ENCODE results near the gene RAB19.

RAB19 gene, protein sequence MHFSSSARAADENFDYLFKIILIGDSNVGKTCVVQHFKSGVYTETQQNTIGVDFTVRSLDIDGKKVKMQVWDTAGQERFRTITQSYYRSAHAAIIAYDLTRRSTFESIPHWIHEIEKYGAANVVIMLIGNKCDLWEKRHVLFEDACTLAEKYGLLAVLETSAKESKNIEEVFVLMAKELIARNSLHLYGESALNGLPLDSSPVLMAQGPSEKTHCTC

DNA sequence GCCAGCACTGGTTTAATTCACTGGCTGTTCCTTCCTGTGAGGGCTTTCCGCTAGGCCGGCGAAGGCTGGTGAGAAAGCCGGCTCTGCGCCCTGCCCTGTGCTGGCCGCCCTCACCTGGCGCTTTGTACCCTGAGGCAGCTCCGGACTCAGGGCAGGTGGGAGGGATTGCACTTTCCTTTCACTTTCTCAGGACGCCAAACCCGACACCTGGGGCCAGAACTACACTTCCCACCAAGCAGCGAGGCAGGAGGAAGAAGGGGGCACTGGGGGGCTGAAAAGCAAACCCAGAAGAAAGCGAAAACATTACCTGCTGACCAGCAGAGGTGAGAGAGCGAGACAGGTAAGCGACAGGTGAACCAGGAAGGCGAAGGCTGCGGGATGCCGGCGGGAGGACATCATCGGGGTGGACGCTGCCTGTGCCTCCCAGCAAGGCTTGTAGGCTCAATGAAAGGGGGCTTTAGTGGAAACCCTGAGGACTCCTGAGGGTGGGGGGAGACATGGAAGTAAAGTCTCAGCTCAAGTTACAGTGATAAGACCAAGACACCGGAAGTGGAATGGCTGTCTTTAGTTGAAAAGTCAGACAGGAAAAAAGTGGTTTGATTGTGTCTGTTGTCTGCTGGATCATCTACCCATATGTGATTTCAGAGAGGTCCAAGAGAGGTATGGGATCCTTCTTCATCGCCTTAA, at the start of gene RAB19:
Gene RAB19 (plus strand): TSS at position 181 of the 687 bp plus-strand sequence. CDS start 3,589 bp downstream, outside the sequence.
- in situ Hi-C loops (cut with MboI; ENCODE audit: low sequenced_read_pairs): no loop called here

DNA sequence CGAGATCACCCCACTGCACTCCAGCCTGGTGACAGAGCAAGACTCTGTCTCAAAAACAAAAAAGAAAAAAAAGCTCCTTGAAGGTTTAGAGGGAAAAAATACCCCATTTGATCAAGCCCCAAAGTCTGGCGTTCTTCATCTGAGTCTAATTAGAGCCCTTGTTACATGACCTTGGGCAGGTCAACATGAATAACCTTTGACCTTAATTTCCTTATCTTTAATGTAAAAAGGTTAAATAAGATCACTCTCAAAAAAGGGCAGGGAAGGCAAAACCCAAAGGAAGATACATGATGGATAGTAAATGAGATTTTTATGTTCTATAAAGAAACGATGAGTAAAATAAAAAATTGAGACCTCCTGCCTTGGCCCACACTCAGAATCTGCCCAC, 45.8 kb upstream of the RAB19 start:
- in situ Hi-C loops (cut with MboI; ENCODE audit: low sequenced_read_pairs): no loop called here

DNA sequence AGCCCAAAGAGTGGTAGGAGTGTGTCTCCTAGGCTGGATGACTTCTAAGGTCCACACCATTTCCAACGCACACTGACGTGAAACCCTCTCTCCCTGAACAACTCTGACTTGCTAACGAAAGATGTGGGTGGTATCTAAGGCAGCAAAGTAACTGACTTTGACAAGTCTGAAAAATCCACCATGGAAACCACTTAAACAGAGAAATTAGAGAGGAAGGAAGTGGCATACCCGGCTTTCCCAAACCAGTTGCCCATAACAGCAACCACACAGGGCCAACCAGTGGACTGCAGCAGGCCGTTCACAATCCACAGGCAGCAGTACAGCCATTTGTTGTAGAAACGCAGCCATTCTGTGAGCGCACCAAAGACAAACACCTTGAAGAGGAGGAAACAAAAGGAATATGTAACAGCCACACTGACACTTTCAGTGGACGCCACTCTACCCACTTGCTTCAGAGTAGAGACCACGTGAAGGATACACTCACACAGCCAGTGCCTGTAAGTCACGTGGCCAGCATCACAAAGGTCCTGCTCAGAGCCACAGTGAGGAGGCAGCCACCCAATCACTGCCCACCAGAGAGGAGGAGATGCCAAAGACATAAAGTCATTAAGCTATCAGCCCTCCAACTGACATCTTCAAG, 45.3 kb upstream of the RAB19 start:
- in situ Hi-C loops (cut with MboI; ENCODE audit: low sequenced_read_pairs): no loop called here

DNA sequence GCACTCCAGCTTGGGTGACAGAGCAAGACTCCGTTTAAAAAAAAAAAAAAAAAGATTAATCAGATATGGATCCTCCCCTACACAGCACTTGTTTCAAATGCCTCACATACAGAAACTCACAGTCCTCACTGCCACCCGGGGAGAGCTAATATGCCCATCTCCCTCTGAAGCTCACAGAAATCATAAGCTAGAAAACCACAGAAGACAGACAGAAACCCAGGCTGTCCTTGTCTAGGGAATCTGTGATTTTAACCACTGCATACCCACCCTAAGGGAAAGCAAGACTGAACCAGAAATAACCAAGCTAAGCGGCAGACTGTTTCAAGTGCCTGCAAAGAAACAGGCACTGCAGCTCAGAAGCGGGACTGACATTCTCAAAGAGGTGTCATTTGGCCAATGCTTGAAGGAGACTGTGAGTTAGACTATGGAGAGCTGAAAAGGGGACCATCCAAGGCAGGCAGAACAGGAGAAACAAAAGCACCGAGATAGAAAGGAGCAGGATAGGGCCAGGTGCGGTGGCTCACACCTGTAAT, 43.1 kb upstream of the RAB19 start:
- in situ Hi-C loops (cut with MboI; ENCODE audit: low sequenced_read_pairs): no loop called here

DNA sequence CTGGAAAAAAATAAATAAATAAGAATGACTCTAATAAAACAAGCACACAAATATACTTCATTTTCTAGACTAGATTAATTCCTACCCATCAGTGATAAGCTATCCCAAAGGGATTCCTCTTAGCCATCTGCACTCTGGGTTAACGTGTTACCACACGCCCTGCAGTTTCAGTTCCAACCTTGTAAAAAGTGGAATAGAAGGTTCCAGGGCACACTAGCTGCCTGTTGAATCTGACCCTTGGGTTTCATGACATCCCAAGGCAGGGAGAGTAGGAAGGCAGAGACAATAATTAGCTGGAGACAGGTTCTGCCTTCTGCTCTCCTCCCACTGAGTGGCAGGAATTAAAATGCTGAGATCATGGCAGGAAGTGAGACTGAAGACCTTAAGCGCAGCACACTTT, 39.0 kb upstream of the RAB19 start:
- in situ Hi-C loops (cut with MboI; ENCODE audit: low sequenced_read_pairs): no loop called here

DNA sequence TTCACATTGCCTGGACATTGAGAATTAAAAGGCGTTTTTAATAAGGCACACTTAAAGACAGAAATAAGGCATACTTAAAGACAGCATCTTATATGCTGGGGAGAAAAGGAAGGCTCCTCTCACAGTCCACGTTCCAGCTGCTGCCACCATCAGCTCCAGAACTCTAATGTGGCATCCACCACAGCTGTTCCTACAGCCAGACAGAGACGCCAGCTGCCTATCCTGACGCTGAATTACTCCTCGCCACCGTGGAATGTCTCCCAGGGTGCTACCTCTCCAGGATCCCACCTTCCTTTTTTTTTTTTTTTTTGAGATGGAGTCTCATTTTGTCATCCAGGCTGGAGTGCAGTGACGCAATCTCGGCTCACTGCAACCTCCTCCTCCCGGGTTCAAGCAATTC, 36.3 kb upstream of the RAB19 start:
- in situ Hi-C loops (cut with MboI; ENCODE audit: low sequenced_read_pairs): no loop called here

DNA sequence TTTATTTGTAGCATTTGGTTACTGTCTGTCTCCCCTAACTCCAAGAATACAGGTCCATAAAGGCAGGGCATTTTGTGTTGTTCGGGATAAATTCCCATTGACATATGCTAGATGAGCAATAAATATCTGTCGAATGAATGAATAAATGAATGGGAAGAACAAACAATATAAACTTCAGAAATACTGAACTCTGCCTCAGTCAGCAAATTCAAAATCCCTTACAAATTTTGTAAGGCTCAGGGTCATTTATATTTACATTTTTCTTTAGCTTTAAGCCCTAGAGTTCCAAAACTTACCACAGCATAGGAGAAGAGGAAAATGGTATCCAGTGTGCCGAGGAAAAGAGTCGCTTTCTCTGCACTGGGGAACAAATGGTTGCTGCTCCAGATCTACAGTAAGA, 34.6 kb upstream of the RAB19 start:
- in situ Hi-C loops (cut with MboI; ENCODE audit: low sequenced_read_pairs): no loop called here

DNA sequence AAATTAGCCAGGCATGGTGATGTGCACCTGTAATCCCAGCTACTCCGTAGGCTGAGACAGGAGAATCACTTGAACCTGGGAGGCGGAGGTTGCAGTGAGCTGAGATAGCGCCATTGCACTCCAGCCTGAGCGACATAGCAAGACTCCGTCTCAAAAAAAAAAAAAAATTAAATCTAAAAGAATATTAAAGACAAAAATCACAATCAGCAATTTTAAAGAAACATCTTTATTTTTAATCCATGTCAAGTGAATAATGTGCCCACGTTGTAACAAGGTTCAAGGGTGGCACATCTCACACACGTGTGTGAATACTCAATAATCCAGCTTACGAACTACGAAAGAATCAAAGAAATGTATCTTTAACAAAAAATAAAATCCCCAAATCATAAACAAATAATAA, 28.5 kb upstream of the RAB19 start:
- in situ Hi-C loops (cut with MboI; ENCODE audit: low sequenced_read_pairs): no loop called here

DNA sequence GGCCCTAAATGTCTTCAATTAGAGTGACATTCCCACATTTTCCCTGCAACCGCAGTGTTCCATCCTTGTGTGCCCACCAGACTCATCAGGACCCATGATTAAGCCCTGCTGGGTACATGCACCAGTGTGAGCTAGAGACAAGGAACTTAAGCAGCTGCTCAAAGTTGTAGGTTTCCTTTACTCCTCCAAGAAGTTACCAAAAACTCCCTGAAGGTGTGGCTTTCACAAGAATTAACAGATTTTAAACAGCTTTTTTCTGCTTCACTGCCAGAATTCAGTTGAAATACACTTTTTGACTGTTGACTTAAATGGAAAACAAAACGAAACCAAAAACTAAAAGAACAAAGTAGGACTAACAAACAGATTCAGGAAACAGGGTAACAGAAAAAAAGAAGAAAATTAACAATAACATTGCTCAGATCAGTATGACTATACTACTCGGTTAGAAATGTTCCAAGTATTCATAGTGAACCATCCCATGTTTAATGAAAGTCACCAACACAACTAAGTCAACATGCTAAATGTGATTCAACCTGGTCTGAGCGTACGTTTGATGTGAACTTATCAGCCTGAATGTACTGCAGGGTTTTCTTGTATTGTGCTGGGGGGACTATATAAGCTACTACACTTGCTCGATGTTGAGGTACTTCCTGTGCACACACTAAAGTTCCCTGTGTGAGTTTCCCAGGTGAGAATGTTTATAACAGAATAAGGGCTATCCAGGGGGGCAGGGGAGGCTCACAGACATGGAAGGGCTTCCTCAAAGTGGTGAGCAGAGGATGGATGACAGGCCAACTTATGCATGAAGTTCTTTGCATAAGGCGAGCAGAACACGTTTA, 27.7 kb upstream of the RAB19 start:
- in situ Hi-C loops (cut with MboI; ENCODE audit: low sequenced_read_pairs): no loop called here

DNA sequence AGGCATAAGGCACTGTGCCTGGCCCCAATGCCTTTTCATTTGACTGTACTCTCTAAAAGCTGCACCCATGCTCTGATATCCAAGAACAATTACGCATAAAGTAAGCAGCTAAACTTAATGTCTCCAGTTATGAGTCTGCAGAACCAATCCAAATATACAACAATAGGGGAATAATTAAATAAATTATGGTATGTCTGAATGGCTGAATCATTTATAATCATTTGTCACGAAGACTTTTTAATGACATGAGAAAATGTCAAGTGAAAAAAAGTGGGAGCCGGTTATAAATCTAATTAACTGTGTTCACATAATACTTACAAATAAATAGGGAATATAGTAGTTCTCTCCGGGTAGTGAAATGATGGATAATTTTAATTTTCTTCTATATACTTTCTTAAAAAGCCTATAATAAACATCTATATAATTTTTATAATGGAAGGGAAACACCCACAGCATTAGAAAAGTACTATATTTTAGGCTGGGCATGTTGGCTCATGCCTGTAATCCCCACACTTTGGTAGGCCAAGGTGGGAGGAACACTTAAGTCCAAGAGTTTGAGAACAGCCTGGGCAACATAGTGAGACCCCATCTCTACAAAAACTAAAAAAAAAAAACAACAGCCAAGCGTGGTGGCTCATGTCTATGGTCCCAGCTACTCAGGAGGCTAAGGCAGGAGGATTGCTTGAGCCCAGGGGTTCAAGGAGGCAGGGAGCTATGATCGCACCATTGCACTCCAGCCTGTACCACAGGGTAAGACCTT, 19.7 kb upstream of the RAB19 start:
- in situ Hi-C loops (cut with MboI; ENCODE audit: low sequenced_read_pairs): no loop called here

DNA sequence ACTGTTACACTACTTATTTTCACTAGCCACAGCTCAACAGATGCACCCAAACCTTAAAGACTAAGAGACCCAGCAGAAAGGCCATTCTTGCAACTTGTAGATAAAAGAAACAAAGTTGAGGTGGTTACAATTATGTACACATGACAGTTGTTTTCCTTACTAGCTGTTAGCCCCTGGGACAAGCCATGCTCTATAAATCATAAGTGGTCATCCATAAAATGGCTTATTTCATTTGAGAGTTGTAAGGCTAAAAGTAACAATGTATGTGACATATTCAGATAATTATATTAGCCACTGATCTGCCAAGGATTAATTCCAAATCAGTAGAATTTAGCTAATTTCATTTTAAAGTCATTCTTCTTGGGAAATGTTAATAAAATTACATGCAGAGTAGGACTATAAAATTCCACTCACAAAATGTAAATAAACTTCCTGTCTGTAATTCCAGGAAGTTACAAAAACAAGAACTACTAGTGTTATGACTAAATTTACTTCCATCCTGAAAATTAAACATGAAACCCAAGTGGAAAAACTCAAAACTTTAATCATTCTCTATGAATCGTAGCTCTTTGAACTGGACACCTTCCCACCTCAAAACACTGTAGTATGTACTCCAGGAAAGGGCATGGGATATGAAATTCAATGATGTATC, 18.8 kb upstream of the RAB19 start:
- in situ Hi-C loops (cut with MboI; ENCODE audit: low sequenced_read_pairs): no loop called here

DNA sequence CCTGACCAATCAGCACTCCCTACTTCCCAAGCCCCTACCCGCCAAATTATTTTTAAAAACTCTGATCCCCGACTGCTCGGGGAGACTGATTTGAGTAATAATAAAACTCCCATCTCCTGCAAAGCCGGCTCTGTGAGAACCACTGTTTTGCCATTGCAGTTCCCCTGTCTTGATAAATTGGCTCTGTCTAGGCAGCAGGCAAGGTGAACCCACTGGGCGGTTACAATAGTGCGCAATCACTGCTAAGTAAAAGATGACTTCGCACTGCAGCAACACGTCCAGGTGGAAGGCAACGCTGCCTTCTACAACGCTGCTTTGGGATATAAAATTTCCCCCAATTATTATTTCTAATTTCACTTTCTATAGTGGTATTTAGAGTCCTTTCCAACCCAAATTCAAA, 14.4 kb upstream of the RAB19 start:
- in situ Hi-C loops (cut with MboI; ENCODE audit: low sequenced_read_pairs): no loop called here

DNA sequence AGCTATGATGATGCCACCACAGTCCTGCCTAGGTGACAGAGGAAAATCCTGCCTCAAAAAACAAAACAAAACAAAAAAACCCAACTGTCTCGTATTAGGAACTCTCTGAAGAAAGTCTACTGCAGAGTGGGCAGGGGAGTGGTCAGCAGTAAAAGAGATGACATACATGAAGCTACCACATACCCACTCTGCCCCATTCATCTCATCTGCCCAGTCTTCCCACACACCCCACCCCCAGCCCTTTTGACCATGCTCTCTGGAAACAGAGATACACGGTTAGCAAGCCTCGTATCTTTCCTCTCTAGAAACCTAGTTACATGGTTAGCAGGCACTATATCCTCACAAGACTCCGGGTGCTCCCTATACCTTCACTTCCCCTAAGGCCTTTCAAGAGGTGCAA, 13.8 kb upstream of the RAB19 start:
- in situ Hi-C loops (cut with MboI; ENCODE audit: low sequenced_read_pairs): no loop called here

DNA sequence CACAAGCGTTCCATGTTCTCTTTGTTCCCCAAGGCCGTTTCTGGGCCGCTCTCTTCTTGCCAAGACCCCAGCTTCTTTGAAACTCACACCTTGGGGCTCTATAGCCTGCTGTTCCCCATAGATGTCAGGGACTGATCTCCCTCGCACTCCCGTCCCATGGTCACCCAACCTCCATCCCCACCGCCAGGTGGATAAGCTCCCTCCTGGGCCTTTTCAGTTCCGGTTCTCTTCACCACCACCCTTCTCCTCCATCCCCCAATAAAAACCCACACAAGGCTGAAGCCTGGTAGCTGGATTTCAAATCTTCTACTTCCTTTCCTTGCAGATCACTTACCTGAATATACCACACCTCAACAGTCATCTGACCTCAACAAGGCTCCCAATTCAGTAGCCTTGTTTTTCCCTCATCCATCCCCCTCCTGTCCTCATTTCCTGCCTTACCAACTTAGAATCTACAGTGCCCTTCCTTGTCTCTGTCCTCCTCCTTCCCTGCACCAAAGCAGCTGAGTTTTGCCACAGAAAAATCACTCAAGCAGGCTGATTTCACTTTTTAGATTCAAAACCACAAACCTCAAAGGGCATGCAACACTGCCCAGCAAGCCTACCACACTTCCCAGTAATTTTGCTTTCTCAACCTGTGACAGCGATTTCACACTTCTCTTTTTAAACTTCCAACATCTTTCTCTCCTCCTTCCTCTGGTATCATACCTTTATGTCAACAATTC, 13.2 kb upstream of the RAB19 start:
- in situ Hi-C loops (cut with MboI; ENCODE audit: low sequenced_read_pairs): no loop called here

DNA sequence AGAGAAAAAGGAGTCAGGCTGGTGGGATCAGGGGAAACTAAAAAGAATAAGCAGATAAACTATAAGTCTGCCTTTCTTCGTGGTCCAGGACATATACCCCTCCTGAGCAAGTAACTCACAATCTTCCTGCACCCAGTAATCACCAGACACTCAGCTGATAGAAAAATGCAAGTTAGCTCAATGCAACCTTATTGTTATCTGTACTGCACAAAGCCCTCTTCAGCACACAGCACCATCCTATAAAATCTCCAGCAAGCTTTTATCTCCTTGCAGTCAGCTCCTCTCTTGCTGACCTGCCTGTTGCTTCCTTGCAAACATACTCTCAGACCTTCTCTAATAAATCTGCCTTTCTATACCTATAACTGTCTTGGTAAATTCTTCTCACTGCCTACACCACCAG, 12.2 kb upstream of the RAB19 start:
- in situ Hi-C loops (cut with MboI; ENCODE audit: low sequenced_read_pairs): no loop called here

DNA sequence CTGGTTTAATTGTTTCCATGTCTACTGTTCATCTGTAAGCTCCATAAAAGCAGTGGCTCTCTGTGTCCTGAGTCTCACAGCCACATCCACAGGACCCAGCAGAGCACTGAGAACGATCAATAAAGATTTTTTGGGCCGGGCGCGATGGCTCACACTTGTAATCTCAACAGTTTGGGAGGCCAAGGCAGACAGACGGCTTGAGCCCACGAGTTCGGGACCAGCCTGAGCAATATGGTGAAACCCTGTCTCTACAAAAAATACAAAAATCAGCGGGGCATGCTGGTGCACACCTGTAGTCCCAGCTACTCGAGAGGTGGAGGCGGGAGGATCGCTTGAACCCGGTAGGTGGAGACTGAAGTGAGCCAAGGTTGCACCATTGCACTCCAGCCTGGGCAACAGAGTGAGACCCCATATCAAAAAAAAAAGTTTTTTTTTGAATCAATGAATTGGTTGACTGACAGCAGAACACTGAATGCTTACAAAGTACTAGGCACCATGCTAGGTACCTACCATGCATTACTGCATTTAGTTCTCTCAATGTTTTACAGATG, 10.0 kb upstream of the RAB19 start:
- in situ Hi-C loops (cut with MboI; ENCODE audit: low sequenced_read_pairs): no loop called here

DNA sequence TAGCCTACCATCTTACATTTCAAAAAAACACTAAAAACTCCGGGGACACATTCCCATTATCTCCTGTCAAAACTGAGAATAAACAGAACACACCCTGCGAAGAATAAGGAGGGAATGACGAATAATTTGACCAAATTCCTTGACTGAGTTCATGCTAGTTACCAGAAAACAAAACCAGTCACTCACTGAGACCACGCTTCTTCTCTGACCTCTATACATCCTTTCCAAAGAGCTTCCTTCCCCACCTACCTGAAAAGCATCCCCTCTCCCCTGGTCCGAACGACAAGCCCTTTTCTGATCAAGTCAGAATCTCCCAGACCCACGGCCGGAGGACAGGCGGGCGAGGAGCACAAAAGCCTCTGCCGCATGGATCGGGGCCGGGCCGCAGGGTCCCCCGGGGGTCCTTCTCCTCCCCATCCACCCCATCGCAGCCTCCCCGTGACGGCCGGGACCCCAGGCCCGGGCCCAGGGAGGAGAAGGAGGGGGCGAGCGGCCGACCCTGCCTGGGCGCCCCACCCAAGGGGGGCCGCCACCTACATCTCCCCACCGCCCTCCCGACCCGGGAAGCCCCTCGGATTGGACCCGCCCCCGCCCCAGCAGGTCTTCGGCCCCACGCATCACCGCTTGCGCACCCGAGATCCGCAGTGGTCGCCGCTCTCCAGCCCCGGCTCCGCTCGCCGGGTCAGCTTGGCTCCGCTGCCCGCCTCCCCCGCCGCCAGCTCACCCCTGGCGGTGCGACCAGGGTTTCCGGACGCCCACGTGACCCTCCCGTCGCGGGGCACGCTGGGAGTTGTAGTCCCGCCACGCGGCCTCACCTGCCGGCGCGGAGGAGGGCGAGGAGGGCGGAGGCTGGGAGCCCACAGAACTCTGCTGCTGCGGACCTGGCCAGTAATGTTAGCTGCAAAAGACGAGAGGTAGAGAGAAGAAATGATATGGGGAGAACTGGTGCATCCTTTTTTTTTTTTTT, 5.8 kb upstream of the RAB19 start, which contains the start of gene SLC37A3:
Gene SLC37A3 (minus strand): TSS at position 747 of the 967 bp plus-strand sequence. CDS start 16,004 bp downstream, outside the sequence.
- in situ Hi-C loops (cut with MboI; ENCODE audit: low sequenced_read_pairs): no loop called here

DNA sequence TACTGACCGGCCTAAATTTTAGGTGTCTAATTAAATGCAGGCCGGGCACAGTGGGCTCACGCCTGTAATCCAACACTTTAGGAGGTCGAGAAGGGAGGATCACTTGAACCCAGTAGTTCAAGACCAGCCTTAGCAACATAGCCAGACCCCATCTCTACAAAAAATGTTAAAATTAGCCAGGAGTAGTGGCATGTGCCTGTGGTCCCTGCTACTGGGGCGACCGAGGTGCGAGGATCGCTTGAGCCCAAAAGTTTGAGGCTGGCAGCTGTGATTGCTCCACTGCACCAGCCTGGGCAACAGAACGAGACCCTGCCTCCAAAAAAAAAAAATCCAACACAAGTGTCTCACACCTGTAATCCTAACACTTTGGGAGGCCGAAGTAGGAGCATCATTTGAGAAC, 5.0 kb upstream of the RAB19 start:
- in situ Hi-C loops (cut with MboI; ENCODE audit: low sequenced_read_pairs): no loop called here
